Large intestine (tissue), 3 donors: ENCODE results near the gene ROPN1. TPM values are rescaled to one million over a fixed set of nuclear protein-coding genes. Genes with fewer than 3 reads are reported as not detected.
"Not testable (repeated sequence)": the region's sequence is repeated elsewhere in the genome, so short reads cannot be mapped to it uniquely, and the experiment has no call there.

Experiments
- DNase-seq, 2 donors: peaks; one replicate each; pipeline versions ENCODE4 v3.0.0 to v3.0.0-alpha.2; 2013
- H3K27ac ChIP-seq: one replicate; pipeline ENCODE4 v1.5.1; 2013; ENCODE audit warnings: low read length
- H3K27me3 ChIP-seq: 2 replicates; pipeline ENCODE4 v1.6.1; 2013; ENCODE audit warnings: low read length; ENCODE audit not compliant: control insufficient read depth, insufficient read depth
- H3K36me3 ChIP-seq: 2 replicates; pipeline ENCODE4 v1.6.1; 2013; ENCODE audit warnings: low read length; ENCODE audit not compliant: control insufficient read depth, insufficient read depth
- H3K4me1 ChIP-seq: one replicate; pipeline ENCODE4 v1.6.1; 2013; ENCODE audit warnings: low read length; ENCODE audit not compliant: control insufficient read depth, insufficient read depth
- H3K4me3 ChIP-seq: one replicate; pipeline ENCODE4 v1.5.1; 2013; ENCODE audit warnings: low read length
- H3K9me3 ChIP-seq: one replicate; pipeline ENCODE4 v1.6.1; 2013; ENCODE audit warnings: mild to moderate bottlenecking, low read depth, low read length, moderate library complexity; ENCODE audit not compliant: control insufficient read depth
- WGBS: methylation state at CpG from one replicate; pipeline ENCODE4 v1.1.5; 2013; ENCODE audit warnings: low lambda C conversion rate; ENCODE audit not compliant: insufficient coverage; 5-methylcytosine and 5-hydroxymethylcytosine counted together
- polyA plus RNA-seq: library from polyadenylated mRNA; unstranded; fragments of 120-200 nt; gene quantifications from one replicate; pipeline ENCODE4 v1.2.1, GENCODE V29; 2013

The ROPN1 gene
- polyA plus RNA-seq, 1 donor = 0.16 TPM

- H3K27me3 ChIP-seq = peaks cover 50% of the 10 kb centered on the region
- peak; percentile 15 to 36 for DNase-seq
Measured at GRCh38 chr3:124032311-124032880, 40.5 kb upstream of the ROPN1 start.

GRCh38 chr3:124026516-124026915 lies 34.6 kb upstream of the ROPN1 start:
- Histone ChIP-seq H3K27me3 (peaks cover 14% of the 10 kb centered on the region), H3K9me3 (no peaks in the 10 kb centered on the region), H3K36me3 (no peaks in the 10 kb centered on the region), H3K4me3 (no peak overlapping the region), H3K4me1 (no peaks in the 10 kb centered on the region), H3K27ac (no peak overlapping the region)
- WGBS = 86% methylated on average over 1 of the region's 4 CpGs
- no peak for DNase-seq

More at GRCh38 chr3:124032311-124032880, 40.5 kb upstream of the ROPN1 start:
- WGBS = 9% methylated on average over 7 of the region's 29 CpGs
- Histone ChIP-seq H3K27ac (peak overlapping the region; percentile 41), H3K4me3 (peak overlapping the region; percentile 44), H3K9me3 (peaks cover 4% of the 10 kb centered on the region), H3K36me3 (no peaks in the 10 kb centered on the region), H3K4me1 (peaks cover 7% of the 10 kb centered on the region)

GRCh38 chr3:124023531-124023930 lies 31.6 kb upstream of the ROPN1 start:
- H3K27ac ChIP-seq, DNase-seq, H3K36me3 ChIP-seq, H3K27me3 ChIP-seq, H3K9me3 ChIP-seq, H3K4me1 ChIP-seq, H3K4me3 ChIP-seq: not testable (repeated sequence)
- WGBS = no CpG with 5 or more reads among the region's 1 CpG

GRCh38 chr3:124019291-124019690 lies 27.4 kb upstream of the ROPN1 start:
- peaks cover 4% of the 10 kb centered on the region for H3K27me3 ChIP-seq
- no peaks in the 10 kb centered on the region for H3K4me1 ChIP-seq
- H3K9me3 ChIP-seq = peaks cover 4% of the 10 kb centered on the region
- DNase-seq = peak in 1 of 2 donors; percentile 40
- H3K4me3 ChIP-seq = no peak overlapping the region
- no peak overlapping the region for H3K27ac ChIP-seq
- WGBS = no CpG with 5 or more reads among the region's 2 CpGs
- no peaks in the 10 kb centered on the region for H3K36me3 ChIP-seq

- not testable (repeated sequence) for H3K4me3 ChIP-seq, H3K27me3 ChIP-seq, DNase-seq, H3K27ac ChIP-seq, H3K9me3 ChIP-seq, H3K4me1 ChIP-seq, H3K36me3 ChIP-seq
- WGBS = no CpG with 5 or more reads among the region's 6 CpGs
Measured at GRCh38 chr3:124017502-124017901, 25.6 kb upstream of the ROPN1 start.

- not testable (repeated sequence) for H3K27me3 ChIP-seq, H3K36me3 ChIP-seq, H3K4me1 ChIP-seq, H3K27ac ChIP-seq, H3K4me3 ChIP-seq, H3K9me3 ChIP-seq
- WGBS = no CpG with 5 or more reads among the region's 4 CpGs
- peak in 1 of 2 donors; percentile 14 for DNase-seq
Measured at GRCh38 chr3:124016483-124016882, 24.6 kb upstream of the ROPN1 start.

- DNase-seq = no peak
- no peak overlapping the region for H3K4me3 ChIP-seq
- H3K36me3 ChIP-seq = no peaks in the 10 kb centered on the region
- H3K9me3 ChIP-seq = no peaks in the 10 kb centered on the region
- 100% methylated on average over 1 of the region's 3 CpGs for WGBS
- no peaks in the 10 kb centered on the region for H3K4me1 ChIP-seq
- H3K27ac ChIP-seq = no peak overlapping the region
- H3K27me3 ChIP-seq = peaks cover 4% of the 10 kb centered on the region
Measured at GRCh38 chr3:124014366-124014942, 22.5 kb upstream of the ROPN1 start.

- not testable (repeated sequence) for H3K27ac ChIP-seq, H3K4me3 ChIP-seq, H3K4me1 ChIP-seq, H3K36me3 ChIP-seq, H3K9me3 ChIP-seq, DNase-seq, H3K27me3 ChIP-seq
- WGBS = 100% methylated on average over 1 of the region's 1 CpG
Measured at GRCh38 chr3:124008321-124008720, 16.4 kb upstream of the ROPN1 start.

GRCh38 chr3:124007186-124007585 lies 15.3 kb upstream of the ROPN1 start:
- Histone ChIP-seq H3K27ac (no peak overlapping the region), H3K4me1 (no peaks in the 10 kb centered on the region), H3K36me3 (no peaks in the 10 kb centered on the region), H3K27me3 (peaks cover 8% of the 10 kb centered on the region), H3K9me3 (no peaks in the 10 kb centered on the region), H3K4me3 (no peak overlapping the region)
- DNase-seq = no peak
- no CpG with 5 or more reads among the region's 4 CpGs for WGBS

- H3K4me3 ChIP-seq, H3K9me3 ChIP-seq, H3K27ac ChIP-seq, H3K4me1 ChIP-seq, DNase-seq, H3K36me3 ChIP-seq: not testable (repeated sequence)
- WGBS = no CpG with 5 or more reads among the region's 2 CpGs
- H3K27me3 ChIP-seq = peaks cover 17% of the 10 kb centered on the region
Measured at GRCh38 chr3:124002405-124003079, 10.6 kb upstream of the ROPN1 start.
